GM21526 (cell line): ENCODE results near the gene OR2T33.
"Not testable (repeated sequence)": the region's sequence is repeated elsewhere in the genome, so short reads cannot be mapped to it uniquely, and the experiment has no call there.

Experiments
- ATAC-seq: cut with Tn5 transposase; IDR thresholded peaks from one replicate; pipeline ENCODE4 v1.9.1; 2021; ENCODE audit warnings: moderate library complexity; ENCODE audit not compliant: unreplicated experiment, low FRiP score

Gene OR2T33, protein sequence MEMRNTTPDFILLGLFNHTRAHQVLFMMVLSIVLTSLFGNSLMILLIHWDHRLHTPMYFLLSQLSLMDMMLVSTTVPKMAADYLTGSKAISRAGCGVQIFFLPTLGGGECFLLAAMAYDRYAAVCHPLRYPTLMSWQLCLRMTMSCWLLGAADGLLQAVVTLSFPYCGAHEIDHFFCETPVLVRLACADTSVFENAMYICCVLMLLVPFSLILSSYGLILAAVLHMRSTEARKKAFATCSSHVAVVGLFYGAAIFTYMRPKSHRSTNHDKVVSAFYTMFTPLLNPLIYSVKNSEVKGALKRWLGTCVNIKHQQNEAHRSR

GRCh38 chr1:248277876-248278275 lies at the start of gene OR2T33:
OR2T33 (minus strand) TSS chr1:248277976; CDS start chr1:248273814, 4,162 bp downstream.
- ATAC-seq: no peak

GRCh38 chr1:248324468-248324867 lies 46.7 kb upstream of the OR2T33 start, which contains the start of gene OR2M7:
OR2M7 (minus strand) TSS chr1:248324568; CDS start chr1:248324568, 0 bp downstream.
- no peak for ATAC-seq

DNA sequence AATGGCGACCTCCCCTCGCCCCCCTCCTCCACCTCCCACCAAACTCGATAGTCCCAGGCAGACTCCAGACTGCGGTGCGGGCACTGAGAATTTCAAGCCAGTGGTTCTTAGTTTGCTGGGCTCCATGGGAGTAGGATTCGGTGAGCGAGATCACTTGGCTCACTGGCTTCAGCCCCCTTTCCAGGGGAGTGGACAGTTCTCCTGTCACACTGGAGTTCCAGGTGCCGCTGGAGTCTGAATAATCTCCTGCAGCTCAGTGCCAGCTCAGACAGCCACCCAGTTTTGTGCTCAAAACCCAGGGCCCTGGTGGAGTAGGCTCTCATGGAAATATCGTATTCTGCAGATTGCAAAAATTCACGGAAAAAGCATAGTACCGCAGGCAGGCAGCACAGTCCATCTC lies 39.0 kb upstream of the OR2T33 start:
- no peak for ATAC-seq

- ATAC-seq: not testable (repeated sequence)
Observed at GRCh38 chr1:248306740-248307139, 29.0 kb upstream of the OR2T33 start.

DNA sequence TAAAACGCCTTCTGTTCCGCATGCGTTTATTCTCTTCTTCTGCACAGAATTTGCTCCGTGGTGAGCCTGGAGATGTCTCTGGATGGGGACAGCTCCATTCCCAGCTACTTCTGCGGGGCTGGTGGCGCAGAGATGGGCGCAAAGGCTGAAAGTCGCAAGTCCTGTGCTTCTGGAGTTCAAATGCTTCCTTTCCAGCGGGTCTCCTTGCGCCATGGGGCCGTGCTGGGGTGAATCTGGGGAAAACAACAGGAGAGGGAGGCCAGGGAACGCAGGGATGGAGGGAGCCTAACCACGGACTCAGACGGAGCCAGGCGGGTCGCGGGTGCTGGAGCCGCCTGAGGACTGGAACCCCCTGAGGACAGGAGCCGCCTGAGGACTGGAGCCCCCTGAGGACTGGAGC lies 28.3 kb upstream of the OR2T33 start:
- no peak for ATAC-seq

DNA sequence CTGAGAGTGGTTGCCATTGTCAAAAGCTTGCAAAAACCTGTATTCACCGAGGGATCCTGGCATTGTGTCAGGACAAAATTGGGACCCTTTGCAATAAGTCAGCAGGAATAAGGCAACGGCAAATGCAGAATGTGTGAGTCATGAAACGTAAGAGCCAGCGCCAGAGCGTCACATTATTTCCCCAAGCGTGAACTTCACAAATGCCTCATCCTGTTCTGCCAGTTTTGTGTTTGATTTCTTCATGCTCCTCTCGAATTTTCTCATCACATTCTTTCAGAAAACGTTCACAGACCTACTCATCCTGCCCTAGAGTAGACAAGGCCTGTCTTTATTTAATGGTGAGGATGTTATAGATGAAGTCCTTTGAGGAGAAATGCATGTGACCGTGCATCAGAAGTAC lies 27.9 kb upstream of the OR2T33 start:
- not testable (repeated sequence) for ATAC-seq

- ATAC-seq: no peak
Observed at GRCh38 chr1:248303324-248303723, 25.5 kb upstream of the OR2T33 start, which contains the start of gene OR2T12. OR2T12 (minus strand) TSS chr1:248303424; CDS start chr1:248295578, 7,846 bp downstream.

GRCh38 chr1:248288391-248288790 lies 10.6 kb upstream of the OR2T33 start:
- ATAC-seq: no peak

DNA sequence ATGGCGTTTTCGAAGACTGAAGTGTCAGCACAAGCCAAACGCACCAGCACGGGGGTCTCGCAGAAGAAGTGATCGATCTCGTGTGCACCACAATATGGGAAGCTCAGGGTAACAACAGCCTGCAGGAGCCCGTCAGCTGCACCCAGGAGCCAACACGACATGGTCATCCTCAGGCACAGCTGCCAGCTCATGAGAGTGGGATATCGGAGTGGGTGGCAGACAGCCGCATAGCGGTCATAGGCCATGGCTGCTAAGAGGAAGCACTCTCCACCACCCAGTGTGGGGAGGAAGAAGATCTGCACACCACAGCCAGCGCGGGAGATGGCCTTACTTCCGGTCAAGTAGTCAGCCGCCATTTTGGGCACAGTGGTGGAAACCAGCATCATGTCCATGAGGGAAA lies 4.6 kb downstream of the OR2T33 start:
- not testable (repeated sequence) for ATAC-seq

GRCh38 chr1:248268178-248268577 lies 9.6 kb downstream of the OR2T33 start:
- ATAC-seq: no peak

GRCh38 chr1:248259309-248259708 lies 18.5 kb downstream of the OR2T33 start:
- ATAC-seq: not testable (repeated sequence)

DNA sequence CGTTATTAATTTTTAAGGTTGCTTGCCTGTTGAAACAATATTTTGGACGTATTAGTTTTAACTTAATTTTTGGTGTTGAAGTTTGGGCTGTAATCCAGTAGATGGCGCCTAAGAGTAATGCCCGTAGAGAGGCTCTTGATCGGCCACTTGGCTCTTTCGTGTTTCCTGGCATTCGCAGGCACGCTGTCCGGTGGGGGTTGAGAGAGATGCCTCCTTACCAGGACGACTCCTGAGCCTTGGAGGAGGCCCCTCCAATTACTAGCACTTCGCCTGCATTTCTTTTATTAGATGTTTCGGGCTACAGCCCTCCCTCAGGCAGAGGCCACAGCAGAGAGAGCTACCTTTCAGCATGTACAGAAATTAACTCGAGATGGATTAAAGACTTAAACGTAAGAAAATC lies 34.6 kb downstream of the OR2T33 start:
- ATAC-seq: peak; percentile 84

- no peak for ATAC-seq
Observed at GRCh38 chr1:248239478-248239877, 38.3 kb downstream of the OR2T33 start.

- ATAC-seq: no peak
Observed at GRCh38 chr1:248231117-248231516, 46.7 kb downstream of the OR2T33 start, which contains the start of gene OR2M4. OR2M4 (plus strand) TSS chr1:248231417; CDS start chr1:248238929, 7,512 bp downstream.

- ATAC-seq: no peak
Observed at GRCh38 chr1:248229360-248229908, 48.3 kb downstream of the OR2T33 start.

DNA sequence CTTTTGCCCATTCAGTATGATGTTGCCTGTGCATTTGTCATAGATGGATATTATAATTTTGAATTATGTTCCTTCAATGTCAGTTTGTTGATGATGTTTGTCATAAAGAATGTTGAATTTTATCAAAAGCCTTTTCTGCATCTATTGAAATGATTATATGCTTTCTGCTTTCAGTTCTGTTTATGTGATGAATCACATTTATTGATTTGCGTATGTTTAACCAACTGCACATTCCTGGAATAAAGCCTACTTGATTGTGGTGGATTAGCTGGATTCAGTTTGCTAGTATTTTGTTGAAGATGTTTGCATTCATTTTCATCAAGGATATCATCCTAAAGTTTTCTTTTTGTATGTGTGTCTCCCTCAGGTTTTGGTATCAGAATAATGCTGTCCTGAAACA lies 52.2 kb downstream of the OR2T33 start:
- ATAC-seq: no peak
